NCI-H510A treated with DMSO at 0.1 percent for 48 hours (cell line): ENCODE data around the gene ZDHHC11B.
A peak's percentile ranks its signal among the peaks of the same experiment; 100 is the strongest.
"Not testable (repeated sequence)": the region's sequence is repeated elsewhere in the genome, so short reads cannot be mapped to it uniquely, and the experiment has no call there.

Experiments used
- DNase-seq: peaks from one replicate; lab custom pipeline; 2025; lab: John Stamatoyannopoulos, UW

ZDHHC11B gene

GRCh38 chr5:769485-770145, 14.9 kb downstream of the ZDHHC11B start:
- DNase-seq: not testable (repeated sequence)

- no peak for DNase-seq
Measured at GRCh38 chr5:766666-767431, 17.7 kb downstream of the ZDHHC11B start.

- DNase-seq: no peak
Measured at GRCh38 chr5:765948-766631, 18.4 kb downstream of the ZDHHC11B start.

GRCh38 chr5:763998-764781, 20.3 kb downstream of the ZDHHC11B start:
- DNase-seq: no peak

GRCh38 chr5:763397-763796, 21.1 kb downstream of the ZDHHC11B start:
- DNase-seq: no peak

- not testable (repeated sequence) for DNase-seq
Measured at GRCh38 chr5:762996-763395, 21.5 kb downstream of the ZDHHC11B start.

- peak; percentile 92 for DNase-seq
Measured at GRCh38 chr5:761854-762710, 22.4 kb downstream of the ZDHHC11B start.

GRCh38 chr5:761059-761771, 23.3 kb downstream of the ZDHHC11B start:
- no peak for DNase-seq

GRCh38 chr5:760363-761058, 24.0 kb downstream of the ZDHHC11B start:
- DNase-seq: no peak

- DNase-seq: no peak
Measured at GRCh38 chr5:759781-760362, 24.7 kb downstream of the ZDHHC11B start.

GRCh38 chr5:759111-759751, 25.3 kb downstream of the ZDHHC11B start:
- DNase-seq: peak; percentile 99

- DNase-seq: no peak
Measured at GRCh38 chr5:758698-759053, 25.9 kb downstream of the ZDHHC11B start.

DNA sequence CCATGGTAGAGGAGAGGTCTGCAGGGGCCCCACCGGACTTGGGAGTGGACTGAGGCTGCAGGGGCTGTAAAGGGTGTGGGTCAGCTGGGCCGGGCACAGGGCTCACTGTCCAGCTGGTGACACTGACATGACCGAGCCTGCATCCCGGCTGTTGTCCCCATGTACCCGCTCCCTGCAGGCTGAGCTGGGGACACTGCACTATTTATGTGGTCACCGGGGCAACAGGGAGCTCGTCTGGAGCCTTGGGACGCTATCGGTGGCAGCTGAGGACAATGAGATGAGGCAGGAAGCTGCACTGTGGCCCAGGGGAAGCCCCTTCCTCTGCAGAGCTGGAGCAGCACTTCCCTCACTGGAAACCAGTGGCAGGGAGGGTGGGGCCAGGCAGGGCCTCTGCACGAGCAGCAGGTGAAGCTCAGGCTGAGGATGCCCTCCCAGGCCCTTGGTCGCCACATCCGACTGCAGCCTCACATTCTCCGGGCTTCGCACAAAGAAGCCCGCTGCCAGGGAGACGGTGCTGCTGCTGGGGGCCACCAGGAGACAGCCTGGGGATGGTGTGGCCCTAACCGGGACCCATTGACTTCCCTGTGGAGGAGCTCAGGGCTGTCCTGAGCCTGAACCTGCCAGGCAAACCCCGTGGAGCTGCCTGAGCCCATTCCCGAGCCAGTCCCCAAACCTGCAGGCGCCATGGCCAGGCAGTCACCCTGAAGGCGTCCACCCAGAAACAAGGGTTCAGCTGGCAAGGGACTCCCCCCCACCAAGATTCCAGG, 26.4 kb downstream of the ZDHHC11B start:
- DNase-seq: peak; percentile 74

DNA sequence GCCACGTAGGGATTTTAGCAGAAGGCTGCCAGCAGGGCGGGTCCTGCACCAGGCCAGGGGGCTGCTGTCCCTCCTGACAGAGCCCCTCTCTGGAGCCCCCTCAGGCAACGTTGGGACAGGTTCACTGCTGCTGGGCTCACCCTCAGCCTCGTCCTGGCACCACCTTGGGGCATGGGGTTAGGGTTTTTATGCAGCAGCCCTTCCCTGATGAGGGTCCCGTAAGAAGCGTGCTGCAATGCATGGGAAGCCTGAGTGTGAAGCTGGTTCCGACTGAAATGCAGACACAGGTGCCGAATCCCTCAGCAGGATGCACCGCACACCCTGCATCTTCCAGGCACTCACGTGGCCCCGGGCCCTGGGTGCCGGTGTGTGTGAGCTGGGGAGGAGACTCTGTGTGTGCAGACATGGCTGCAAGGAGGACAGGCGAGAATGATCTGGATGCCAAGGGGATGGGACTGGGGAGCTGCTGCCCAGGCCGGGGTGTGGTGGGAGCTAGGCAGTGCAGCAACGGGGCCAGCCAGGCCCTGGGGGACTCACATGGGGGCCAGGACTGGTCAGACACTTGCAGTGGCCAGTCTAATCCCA, 27.1 kb downstream of the ZDHHC11B start:
- no peak for DNase-seq

GRCh38 chr5:756865-757345, 27.6 kb downstream of the ZDHHC11B start:
- DNase-seq: no peak

- DNase-seq: no peak
Measured at GRCh38 chr5:756171-756570, 28.4 kb downstream of the ZDHHC11B start.

GRCh38 chr5:754143-754632, 30.3 kb downstream of the ZDHHC11B start:
- DNase-seq: not testable (repeated sequence)
